AG04449 (cell line): ENCODE results near the gene HSPB7.

Experiments
- CTCF ChIA-PET: fragments of 350-600 bp; formaldehyde crosslinking; extraction: SDS; loops from one replicate; lab custom pipeline; 2021; ENCODE audit warnings: antibody characterized with exemption; lab: Yijun Ruan, JAX
- POLR2A ChIA-PET: fragments of 400-600, 350-600 bp; formaldehyde crosslinking; extraction: SDS; loops from one replicate; lab custom pipeline; 2020; ENCODE audit warnings: antibody characterized with exemption, inconsistent platforms; lab: Yijun Ruan, JAX
- DNase-seq: peaks from one replicate; pipeline ENCODE4 v3.0.0-alpha.2; 2010; ENCODE audit warnings: low read depth, low spot score
- H3K4me3 ChIP-seq: 2 replicates; pipeline ENCODE4 v1.5.1; 2011; ENCODE audit warnings: low read depth, mild to moderate bottlenecking, control low read depth, low read length
- CTCF ChIP-seq: IDR thresholded peaks from one replicate; pipeline ENCODE4 v1.5.1; 2011; ENCODE audit warnings: mild to moderate bottlenecking, moderate library complexity, low read length, control low read depth, inconsistent platforms; ENCODE audit not compliant: insufficient read depth; ENCODE audit errors: missing control alignments

Gene HSPB7

GRCh38 chr1:15993666-15994065, 24.2 kb downstream of the HSPB7 start:
- TF ChIP-seq CTCF: no peak
- POLR2A ChIA-PET: no interaction called here
- H3K4me3 ChIP-seq: no peak overlapping the region
- CTCF ChIA-PET: interaction anchor here (0.7 to 10.4 kb wide), 27 partner anchors 8 to 207 kb away, joined by 3 to 93 read pairs (median 8); partner anchors contain the start of genes SRARP and ZBTB17
- no peak for DNase-seq

DNA sequence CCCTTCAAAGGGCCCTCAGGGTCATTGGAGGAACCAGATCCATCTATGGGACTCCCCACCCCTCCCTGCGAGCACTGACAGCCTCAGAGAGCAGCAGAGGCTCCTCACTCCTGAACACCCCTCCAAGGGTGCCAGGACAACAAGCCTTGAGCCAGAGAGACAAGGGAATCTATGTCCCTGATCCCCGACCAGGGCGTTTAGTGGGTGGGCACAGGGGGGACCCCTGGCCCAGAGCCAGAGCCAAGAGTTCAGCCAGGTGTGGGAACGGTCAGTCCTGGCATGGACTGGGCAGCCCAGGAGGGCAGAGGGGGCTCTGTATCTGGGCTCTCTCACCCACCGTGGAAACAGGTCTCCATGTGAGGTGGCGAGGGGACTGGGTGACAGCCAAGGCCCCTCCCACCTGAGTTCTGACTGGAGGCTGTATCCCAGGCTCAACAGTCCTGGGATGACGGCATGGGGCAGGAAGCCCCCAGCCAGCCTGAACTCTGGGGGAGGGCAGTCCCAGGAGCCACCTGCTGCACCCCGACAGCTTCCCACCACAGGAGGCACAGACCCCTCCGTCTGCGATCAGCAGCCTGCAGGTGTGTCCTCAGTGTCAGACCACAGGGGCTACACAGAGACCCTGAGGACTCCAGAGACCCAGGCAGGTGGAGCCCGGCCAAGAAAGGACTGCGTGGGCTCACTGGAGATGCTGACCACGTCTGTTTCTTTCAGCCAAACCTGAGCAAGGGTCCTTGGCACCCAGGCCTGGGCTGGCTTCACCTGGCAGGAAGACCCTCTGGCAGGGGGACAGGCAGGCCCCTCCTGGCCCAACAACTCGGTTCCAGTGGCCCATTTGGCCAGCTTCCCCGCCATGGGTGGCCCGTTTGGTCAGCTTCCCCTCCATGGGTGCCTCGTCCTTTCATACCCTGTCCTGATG, 25.0 kb downstream of the HSPB7 start:
- H3K4me3 ChIP-seq: no peak overlapping the region
- CTCF ChIA-PET: interaction anchor here (0.8 to 10.4 kb wide), 10 partner anchors 9 to 207 kb away, joined by 3 to 93 read pairs (median 21); partner anchors contain the start of gene SRARP
- POLR2A ChIA-PET: no interaction called here
- DNase-seq: no peak
- TF ChIP-seq CTCF: no peak

- CTCF ChIA-PET: no interaction called here
- no peak overlapping the region for H3K4me3 ChIP-seq
- POLR2A ChIA-PET: no interaction called here
- TF ChIP-seq CTCF: no peak
- DNase-seq: no peak
These were observed 25.7 kb downstream of the HSPB7 start for GRCh38 chr1:15992187-15992553.

GRCh38 chr1:15991427-15992186, 26.2 kb downstream of the HSPB7 start:
- TF ChIP-seq CTCF: no peak
- ChIA-PET POLR2A (no interaction called here), CTCF (no interaction called here)
- no peak for DNase-seq
- no peak overlapping the region for H3K4me3 ChIP-seq

GRCh38 chr1:15989776-15990175, 28.1 kb downstream of the HSPB7 start:
- TF ChIP-seq CTCF: no peak
- CTCF ChIA-PET: interaction anchor here (1.2 kb wide), 1 partner anchor 195 kb away, joined by 3 read pairs; no protein-coding TSS in a partner anchor
- POLR2A ChIA-PET: no interaction called here
- no peak for DNase-seq
- no peak overlapping the region for H3K4me3 ChIP-seq
